Hepatocyte (in vitro differentiated cells): ENCODE measurements around the gene FBXL15. TPM values are rescaled to one million over a fixed set of nuclear protein-coding genes. Genes with fewer than 3 reads are reported as not detected.
A peak's percentile ranks its signal among the peaks of the same experiment; 100 is the strongest.

Source experiments
- DNase-seq: peaks from one replicate; pipeline ENCODE4 v3.0.0-alpha.2; 2016; ENCODE audit warnings: low spot score
- H2AFZ ChIP-seq: fragments of 200-600 bp; sonication (generic); 2 replicates; pipeline ENCODE4 v1.6.0; 2016; ENCODE audit warnings: antibody characterized with exemption, mild to moderate bottlenecking
- H3K27ac ChIP-seq: fragments of 200-600 bp; sonication (generic); 2 replicates; pipeline ENCODE4 v1.5.1; 2016; ENCODE audit warnings: mild to moderate bottlenecking
- H3K27me3 ChIP-seq: fragments of 200-600 bp; sonication (generic); 2 replicates; pipeline ENCODE4 v1.6.1; 2016
- H3K36me3 ChIP-seq: fragments of 200-600 bp; sonication (generic); replicated peaks from 2 replicates; pipeline ENCODE4 v1.5.1; 2016; ENCODE audit warnings: low read depth; ENCODE audit not compliant: insufficient read depth
- H3K4me1 ChIP-seq: fragments of 200-600 bp; sonication (generic); 2 replicates; pipeline ENCODE4 v1.5.1; 2016; ENCODE audit warnings: mild to moderate bottlenecking, moderate library complexity; ENCODE audit not compliant: insufficient read depth
- H3K4me2 ChIP-seq: fragments of 200-600 bp; sonication (generic); 2 replicates; pipeline ENCODE4 v1.6.0; 2016
- H3K4me3 ChIP-seq: fragments of 200-600 bp; sonication (generic); 2 replicates; pipeline ENCODE4 v1.5.1; 2016; ENCODE audit warnings: mild to moderate bottlenecking
- H3K79me2 ChIP-seq: fragments of 200-600 bp; sonication (generic); 2 replicates; pipeline ENCODE4 v1.6.0; 2017; ENCODE audit warnings: mild to moderate bottlenecking
- H3K9me2 ChIP-seq: fragments of 200-600 bp; sonication (generic); replicated peaks from 2 replicates; pipeline ENCODE4 v1.6.0; 2017; ENCODE audit warnings: mild to moderate bottlenecking; ENCODE audit not compliant: insufficient read depth
- H3K9me3 ChIP-seq: fragments of 200-600 bp; sonication (generic); 2 replicates; pipeline ENCODE4 v1.5.1; 2016; ENCODE audit warnings: low read depth, mild to moderate bottlenecking
- H4K20me1 ChIP-seq: fragments of 200-600 bp; sonication (generic); 2 replicates; pipeline ENCODE4 v1.6.0; 2016; ENCODE audit warnings: mild to moderate bottlenecking; ENCODE audit not compliant: insufficient read depth, poor library complexity, severe bottlenecking
- CTCF ChIP-seq: fragments of 200-600 bp; sonication (generic); IDR thresholded peaks from 2 replicates; pipeline ENCODE4 v1.5.1; 2016; ENCODE audit warnings: antibody characterized with exemption, mild to moderate bottlenecking; ENCODE audit not compliant: poor library complexity
- EZH2 ChIP-seq: fragments of 200-600 bp; sonication (generic); IDR thresholded peaks from 2 replicates; pipeline ENCODE4 v1.6.1; 2016; ENCODE audit warnings: antibody characterized with exemption, mild to moderate bottlenecking, borderline replicate concordance
- EZH2phosphoT487 ChIP-seq: fragments of 200-600 bp; sonication (generic); IDR thresholded peaks from one replicate; pipeline ENCODE4 v1.6.1; 2018; ENCODE audit warnings: antibody characterized with exemption, mild to moderate bottlenecking, low read depth, moderate library complexity; ENCODE audit not compliant: unreplicated experiment, severe bottlenecking
- WGBS: methylation state at CpG from one replicate; pipeline ENCODE4 v1.1.6; 2016; ENCODE audit warnings: low lambda C conversion rate; ENCODE audit errors: missing lambda C conversion rate; 5-methylcytosine and 5-hydroxymethylcytosine counted together
- polyA plus RNA-seq: library from polyadenylated mRNA; unstranded; fragments of >200 nt; fragmentation: Nextera tagmentation; extraction: Ambion mirVana; gene quantifications from 2 replicates; pipeline ENCODE4 v1.2.1, GENCODE V29; 2016
- total RNA-seq: library from RNA; depleted of rRNA; stranded (reverse); fragments of >200 nt; gene quantifications from 2 replicates; pipeline ENCODE4 v1.2.3, GENCODE V29; 2014

FBXL15 gene
- total and polyA plus RNA-seq, 2 experiments from 2014 or later: 16.3 to 42.3 TPM

- peaks cover 7% of the 10 kb centered on the region for H3K79me2 ChIP-seq
- no peaks in the 10 kb centered on the region for H3K9me2 ChIP-seq
- H2AFZ ChIP-seq: peak overlapping the region; percentile 86
- WGBS: 60% methylated on average over 8 of the region's 8 CpGs
- H3K4me3 ChIP-seq: no peak overlapping the region
- H3K9me3 ChIP-seq: no peaks in the 10 kb centered on the region
- peak overlapping the region; percentile 20 for H3K27ac ChIP-seq
- H3K4me1 ChIP-seq: peaks cover 26% of the 10 kb centered on the region
- no peaks in the 10 kb centered on the region for H3K36me3 ChIP-seq
- H4K20me1 ChIP-seq: no peaks in the 10 kb centered on the region
- TF ChIP-seq EZH2 (no peak), CTCF (no peak), EZH2phosphoT487 (no peak)
- no peak for DNase-seq
- no peaks in the 10 kb centered on the region for H3K27me3 ChIP-seq
- H3K4me2 ChIP-seq: peak overlapping the region; percentile 96
Measured at GRCh38 chr10:102460836-102461186, 40.2 kb downstream of the FBXL15 start.

GRCh38 chr10:102461187-102462054 is 40.8 kb downstream of the FBXL15 start:
- 2% methylated on average over 49 of the region's 54 CpGs for WGBS

GRCh38 chr10:102462512-102463054 is 41.9 kb downstream of the FBXL15 start:
- Histone ChIP-seq H3K9me2 (no peaks in the 10 kb centered on the region), H2AFZ (no peak overlapping the region), H4K20me1 (no peaks in the 10 kb centered on the region), H3K27ac (peak overlapping the region; percentile 24), H3K36me3 (no peaks in the 10 kb centered on the region), H3K4me2 (peak overlapping the region; percentile 96), H3K79me2 (peaks cover 7% of the 10 kb centered on the region), H3K4me3 (no peak overlapping the region), H3K9me3 (no peaks in the 10 kb centered on the region), H3K4me1 (peaks cover 20% of the 10 kb centered on the region), H3K27me3 (no peaks in the 10 kb centered on the region)
- DNase-seq: no peak
- no peak for TF ChIP-seq CTCF
- TF ChIP-seq EZH2: no peak
- no peak for TF ChIP-seq EZH2phosphoT487
- WGBS: 74% methylated on average over 6 of the region's 6 CpGs

More at GRCh38 chr10:102461187-102462054, 40.8 kb downstream of the FBXL15 start:
- TF ChIP-seq EZH2phosphoT487 (no peak), CTCF (no peak), EZH2 (no peak)
- H3K27me3 ChIP-seq: no peaks in the 10 kb centered on the region
- H3K27ac ChIP-seq: peak overlapping the region; percentile 20
- peaks cover 22% of the 10 kb centered on the region for H3K4me1 ChIP-seq
- DNase-seq: peak; percentile 98
- no peaks in the 10 kb centered on the region for H3K36me3 ChIP-seq
- H3K4me3 ChIP-seq: peak overlapping the region; percentile 49
- peak overlapping the region; percentile 86 for H2AFZ ChIP-seq
- no peaks in the 10 kb centered on the region for H4K20me1 ChIP-seq
- peaks cover 7% of the 10 kb centered on the region for H3K79me2 ChIP-seq
- H3K9me2 ChIP-seq: no peaks in the 10 kb centered on the region
- peak overlapping the region; percentile 96 for H3K4me2 ChIP-seq
- no peaks in the 10 kb centered on the region for H3K9me3 ChIP-seq
